NCI-H2081 (cell line): Measurements from ENCODE around the gene ADAM30.

Experiments used
- DNase-seq, 2 experiments: peaks; one replicate each; lab custom pipeline; 2025; lab: John Stamatoyannopoulos, UW

The ADAM30 gene

GRCh38 chr1:119908661-119909060 is 12.3 kb upstream of the ADAM30 start:
- DNase-seq = peak; percentile 19 to 55

- no peak for DNase-seq
Measured at GRCh38 chr1:119906927-119907652, 10.8 kb upstream of the ADAM30 start.

- no peak for DNase-seq
Measured at GRCh38 chr1:119903443-119903835, 7.1 kb upstream of the ADAM30 start.

- no peak for DNase-seq
Measured at GRCh38 chr1:119902775-119903442, 6.6 kb upstream of the ADAM30 start.

GRCh38 chr1:119898981-119899720 is 2.8 kb upstream of the ADAM30 start:
- DNase-seq = no peak

GRCh38 chr1:119898530-119898929 is 2.2 kb upstream of the ADAM30 start:
- no peak for DNase-seq

- no peak for DNase-seq
Measured at GRCh38 chr1:119895102-119895501, 1.2 kb downstream of the ADAM30 start.

- DNase-seq = no peak
Measured at GRCh38 chr1:119893827-119894700, 2.3 kb downstream of the ADAM30 start.

GRCh38 chr1:119893238-119893791 is 3.0 kb downstream of the ADAM30 start:
- no peak for DNase-seq

GRCh38 chr1:119891386-119891785 is 4.9 kb downstream of the ADAM30 start:
- DNase-seq = no peak

GRCh38 chr1:119888476-119888875 is 7.8 kb downstream of the ADAM30 start:
- DNase-seq = no peak

- DNase-seq = no peak
Measured at GRCh38 chr1:119887427-119887826, 8.9 kb downstream of the ADAM30 start.

- peak; percentile 21 to 40 for DNase-seq
Measured at GRCh38 chr1:119885903-119886783, 10.2 kb downstream of the ADAM30 start.

- no peak for DNase-seq
Measured at GRCh38 chr1:119884711-119885110, 11.6 kb downstream of the ADAM30 start.

- no peak for DNase-seq
Measured at GRCh38 chr1:119883826-119884225, 12.5 kb downstream of the ADAM30 start.

- no peak for DNase-seq
Measured at GRCh38 chr1:119882132-119883049, 13.9 kb downstream of the ADAM30 start.

GRCh38 chr1:119879510-119880434 is 16.5 kb downstream of the ADAM30 start:
- DNase-seq = no peak

- DNase-seq = peak; percentile 23 to 35
Measured at GRCh38 chr1:119878171-119878570, 18.1 kb downstream of the ADAM30 start.
